ENCODE measurements around the gene IGFN1.

Gene IGFN1

GRCh38 chr1:201171063-201172036 is 19.3 kb upstream of the IGFN1 start:
- peak overlapping the region; percentile 74 for H3K4me3 ChIP-seq (ENCODE audit: low read depth, low read length)
- TF ChIP-seq CTCF (IDR thresholded peaks at IDR 0.05; ENCODE audit: low read depth, low read length), result peak; percentile 30

- TF ChIP-seq CTCF (IDR thresholded peaks at IDR 0.05; ENCODE audit: low read depth, low read length), result no peak
- H3K4me3 ChIP-seq (ENCODE audit: low read depth, low read length), result no peak overlapping the region
Measured at GRCh38 chr1:201172326-201172725, 18.3 kb upstream of the IGFN1 start.

GRCh38 chr1:201172999-201173610 is 17.5 kb upstream of the IGFN1 start:
- no peak overlapping the region for H3K4me3 ChIP-seq (ENCODE audit: low read depth, low read length)
- no peak for TF ChIP-seq CTCF (IDR thresholded peaks at IDR 0.05; ENCODE audit: low read depth, low read length)

GRCh38 chr1:201173736-201174135 is 16.9 kb upstream of the IGFN1 start:
- no peak for TF ChIP-seq CTCF (IDR thresholded peaks at IDR 0.05; ENCODE audit: low read depth, low read length)
- no peak overlapping the region for H3K4me3 ChIP-seq (ENCODE audit: low read depth, low read length)

- no peak for TF ChIP-seq CTCF (IDR thresholded peaks at IDR 0.05; ENCODE audit: low read depth, low read length)
- no peak overlapping the region for H3K4me3 ChIP-seq (ENCODE audit: low read depth, low read length)
Measured at GRCh38 chr1:201175820-201176500, 14.7 kb upstream of the IGFN1 start.

- no peak overlapping the region for H3K4me3 ChIP-seq (ENCODE audit: low read depth, low read length)
- no peak for TF ChIP-seq CTCF (IDR thresholded peaks at IDR 0.05; ENCODE audit: low read depth, low read length)
Measured at GRCh38 chr1:201176940-201177339, 13.7 kb upstream of the IGFN1 start.

Data from WI38 (cell line).